Measurements from ENCODE around the gene INHBE.

The INHBE gene

DNA sequence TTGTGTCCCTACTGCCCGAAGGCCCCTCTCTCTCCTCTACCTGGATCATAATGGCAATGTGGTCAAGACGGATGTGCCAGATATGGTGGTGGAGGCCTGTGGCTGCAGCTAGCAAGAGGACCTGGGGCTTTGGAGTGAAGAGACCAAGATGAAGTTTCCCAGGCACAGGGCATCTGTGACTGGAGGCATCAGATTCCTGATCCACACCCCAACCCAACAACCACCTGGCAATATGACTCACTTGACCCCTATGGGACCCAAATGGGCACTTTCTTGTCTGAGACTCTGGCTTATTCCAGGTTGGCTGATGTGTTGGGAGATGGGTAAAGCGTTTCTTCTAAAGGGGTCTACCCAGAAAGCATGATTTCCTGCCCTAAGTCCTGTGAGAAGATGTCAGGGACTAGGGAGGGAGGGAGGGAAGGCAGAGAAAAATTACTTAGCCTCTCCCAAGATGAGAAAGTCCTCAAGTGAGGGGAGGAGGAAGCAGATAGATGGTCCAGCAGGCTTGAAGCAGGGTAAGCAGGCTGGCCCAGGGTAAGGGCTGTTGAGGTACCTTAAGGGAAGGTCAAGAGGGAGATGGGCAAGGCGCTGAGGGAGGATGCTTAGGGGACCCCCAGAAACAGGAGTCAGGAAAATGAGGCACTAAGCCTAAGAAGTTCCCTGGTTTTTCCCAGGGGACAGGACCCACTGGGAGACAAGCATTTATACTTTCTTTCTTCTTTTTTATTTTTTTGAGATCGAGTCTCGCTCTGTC is 1.8 kb downstream of the INHBE start:
- DNase-seq (ENCODE audit: low spot score) = no peak
- TF ChIP-seq, protein P1, sequence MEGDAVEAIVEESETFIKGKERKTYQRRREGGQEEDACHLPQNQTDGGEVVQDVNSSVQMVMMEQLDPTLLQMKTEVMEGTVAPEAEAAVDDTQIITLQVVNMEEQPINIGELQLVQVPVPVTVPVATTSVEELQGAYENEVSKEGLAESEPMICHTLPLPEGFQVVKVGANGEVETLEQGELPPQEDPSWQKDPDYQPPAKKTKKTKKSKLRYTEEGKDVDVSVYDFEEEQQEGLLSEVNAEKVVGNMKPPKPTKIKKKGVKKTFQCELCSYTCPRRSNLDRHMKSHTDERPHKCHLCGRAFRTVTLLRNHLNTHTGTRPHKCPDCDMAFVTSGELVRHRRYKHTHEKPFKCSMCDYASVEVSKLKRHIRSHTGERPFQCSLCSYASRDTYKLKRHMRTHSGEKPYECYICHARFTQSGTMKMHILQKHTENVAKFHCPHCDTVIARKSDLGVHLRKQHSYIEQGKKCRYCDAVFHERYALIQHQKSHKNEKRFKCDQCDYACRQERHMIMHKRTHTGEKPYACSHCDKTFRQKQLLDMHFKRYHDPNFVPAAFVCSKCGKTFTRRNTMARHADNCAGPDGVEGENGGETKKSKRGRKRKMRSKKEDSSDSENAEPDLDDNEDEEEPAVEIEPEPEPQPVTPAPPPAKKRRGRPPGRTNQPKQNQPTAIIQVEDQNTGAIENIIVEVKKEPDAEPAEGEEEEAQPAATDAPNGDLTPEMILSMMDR (IDR thresholded peaks at IDR 0.05; ENCODE audit: extremely low read depth, insufficient read depth, missing control alignments) = no peak
- in situ Hi-C loops (cut with MboI; ENCODE audit: low pct_unique_long_range_greater_than_20kb, low sequenced_read_pairs, unreplicated experiment) = loop anchor here (10.0 kb wide), 2 partner anchors 152 to 192 kb away; no protein-coding TSS in a partner anchor

DNA sequence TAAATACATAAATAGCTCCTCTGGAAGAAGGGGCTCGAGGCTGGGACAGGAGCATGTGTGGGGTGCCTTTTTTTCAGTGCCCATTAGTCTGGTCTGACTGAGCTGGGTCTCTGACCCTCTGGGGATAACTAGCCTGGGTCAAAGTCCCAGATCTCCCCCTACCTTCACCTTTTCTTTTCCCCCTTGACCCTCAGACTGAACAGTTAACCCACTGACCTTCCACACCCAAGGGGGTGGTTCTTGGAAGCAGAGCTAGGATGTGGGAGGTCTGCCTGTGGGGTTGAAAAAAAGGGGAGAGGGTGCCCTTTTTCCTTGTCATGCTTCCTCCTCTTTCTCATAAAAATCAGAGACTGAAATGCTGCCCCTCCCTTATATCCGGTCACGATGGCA is 3.6 kb downstream of the INHBE start:
- TF ChIP-seq, protein P1 (IDR thresholded peaks at IDR 0.05; ENCODE audit: extremely low read depth, insufficient read depth, missing control alignments) = no peak
- in situ Hi-C loops (cut with MboI; ENCODE audit: low pct_unique_long_range_greater_than_20kb, low sequenced_read_pairs, unreplicated experiment) = loop anchor here (10.0 kb wide), 2 partner anchors 154 to 194 kb away; no protein-coding TSS in a partner anchor

DNA sequence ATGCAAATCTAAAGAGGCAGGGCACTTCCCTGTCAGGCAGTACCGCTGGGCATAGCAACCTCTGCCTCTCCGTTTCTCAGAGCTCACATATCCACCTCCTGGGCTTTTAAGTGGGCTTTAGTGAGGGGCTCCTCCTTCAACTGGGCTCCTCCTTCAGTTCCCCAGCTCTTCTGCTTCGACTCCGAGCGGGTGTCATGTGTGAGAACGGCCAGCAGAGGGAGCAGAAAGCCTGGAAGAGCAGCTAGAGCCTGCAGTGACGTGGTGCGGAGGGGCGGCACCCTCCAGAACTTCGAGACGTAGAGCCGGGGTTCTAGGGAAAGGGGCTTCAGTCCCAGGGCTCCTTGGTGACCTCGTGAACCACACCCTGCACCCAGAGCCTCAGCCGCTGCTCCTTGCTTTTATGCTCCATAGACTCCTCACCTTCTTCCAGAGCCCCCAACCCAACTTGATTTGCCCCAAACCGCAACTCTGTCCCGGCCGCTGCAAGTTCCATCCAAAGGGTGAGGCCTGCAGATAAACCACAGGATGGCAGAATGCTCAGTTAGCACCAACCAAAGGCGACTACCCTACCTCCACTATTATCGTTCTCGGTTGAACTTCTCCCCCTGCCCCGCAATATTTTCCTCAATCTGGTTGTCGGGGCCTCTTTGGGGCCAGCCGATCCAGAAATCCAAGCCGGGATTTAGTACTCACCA is 4.1 kb downstream of the INHBE start:
- in situ Hi-C loops (cut with MboI; ENCODE audit: low pct_unique_long_range_greater_than_20kb, low sequenced_read_pairs, unreplicated experiment) = loop anchor here (10.0 kb wide), 2 partner anchors 154 to 194 kb away; no protein-coding TSS in a partner anchor
- peak; percentile 88 for DNase-seq (ENCODE audit: low spot score)
- TF ChIP-seq, protein P1 (IDR thresholded peaks at IDR 0.05; ENCODE audit: extremely low read depth, insufficient read depth, missing control alignments) = peak; percentile 90

More for the DNA sequence above, 3.6 kb downstream of the INHBE start:
- no peak for DNase-seq (ENCODE audit: low spot score)

DNA sequence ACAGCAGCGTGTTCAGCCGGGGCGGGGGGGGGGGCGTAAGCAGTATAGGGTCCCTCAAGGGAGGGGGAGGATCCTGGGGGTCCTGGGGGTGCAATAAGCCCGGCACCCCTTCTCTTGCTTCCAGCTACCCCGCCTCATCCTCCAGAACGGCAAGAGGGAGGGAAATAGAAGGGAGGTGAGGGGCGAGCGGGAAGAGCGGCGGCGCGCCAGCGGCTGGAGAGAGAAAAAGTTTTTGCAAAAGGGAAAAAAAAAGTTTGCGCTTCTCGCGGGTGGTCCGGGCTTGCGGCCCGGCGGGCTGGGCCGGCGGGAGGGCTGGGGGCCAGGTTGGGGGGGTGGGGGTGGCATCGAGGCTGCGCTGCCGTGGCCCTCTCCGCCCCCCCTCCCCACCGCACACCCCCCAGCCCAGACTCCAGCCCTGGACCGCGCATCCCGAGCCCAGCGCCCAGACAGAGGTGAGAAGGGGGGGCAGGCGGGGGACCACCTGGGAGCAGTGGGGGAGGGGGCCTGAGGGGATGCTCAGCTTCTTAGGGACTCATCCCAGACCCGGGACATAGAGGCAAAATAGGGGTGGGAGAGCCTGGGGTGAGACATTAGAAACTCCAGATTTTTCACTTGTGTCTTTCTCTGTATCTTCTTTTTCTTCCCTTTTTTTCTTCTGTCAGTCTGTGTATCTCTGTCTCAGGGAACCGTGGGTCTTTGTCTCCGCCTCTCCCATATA is 4.8 kb downstream of the INHBE start, which contains the start of gene GLI1:
Gene GLI1 (plus strand): TSS at position 36 of the 718 bp plus-strand sequence. CDS start 3,907 bp downstream, outside the sequence.
- peak; percentile 32 for DNase-seq (ENCODE audit: low spot score)
- TF ChIP-seq, protein P1 (IDR thresholded peaks at IDR 0.05; ENCODE audit: extremely low read depth, insufficient read depth, missing control alignments) = no peak
- in situ Hi-C loops (cut with MboI; ENCODE audit: low pct_unique_long_range_greater_than_20kb, low sequenced_read_pairs, unreplicated experiment) = loop anchor here (10.0 kb wide), 2 partner anchors 155 to 195 kb away; no protein-coding TSS in a partner anchor

DNA sequence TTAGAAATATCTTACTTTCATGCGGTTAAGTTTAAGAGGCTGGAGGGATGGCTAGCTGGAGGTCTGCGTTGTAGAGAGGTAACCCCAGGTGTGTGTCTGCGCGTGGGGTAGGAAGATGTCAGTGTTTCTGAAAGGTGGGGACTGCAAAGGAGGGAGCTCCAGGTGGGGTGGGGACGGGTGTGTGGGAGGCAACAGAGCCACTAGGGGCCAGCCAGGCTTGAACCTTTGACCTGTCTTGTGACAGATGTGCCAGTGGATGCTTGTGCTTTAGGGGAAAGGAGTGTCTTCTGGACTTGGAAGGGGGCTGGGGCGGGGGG is 5.3 kb downstream of the INHBE start:
- peak; percentile 48 for DNase-seq (ENCODE audit: low spot score)
- TF ChIP-seq, protein P1 (IDR thresholded peaks at IDR 0.05; ENCODE audit: extremely low read depth, insufficient read depth, missing control alignments) = no peak
- in situ Hi-C loops (cut with MboI; ENCODE audit: low pct_unique_long_range_greater_than_20kb, low sequenced_read_pairs, unreplicated experiment) = no loop called here

DNA sequence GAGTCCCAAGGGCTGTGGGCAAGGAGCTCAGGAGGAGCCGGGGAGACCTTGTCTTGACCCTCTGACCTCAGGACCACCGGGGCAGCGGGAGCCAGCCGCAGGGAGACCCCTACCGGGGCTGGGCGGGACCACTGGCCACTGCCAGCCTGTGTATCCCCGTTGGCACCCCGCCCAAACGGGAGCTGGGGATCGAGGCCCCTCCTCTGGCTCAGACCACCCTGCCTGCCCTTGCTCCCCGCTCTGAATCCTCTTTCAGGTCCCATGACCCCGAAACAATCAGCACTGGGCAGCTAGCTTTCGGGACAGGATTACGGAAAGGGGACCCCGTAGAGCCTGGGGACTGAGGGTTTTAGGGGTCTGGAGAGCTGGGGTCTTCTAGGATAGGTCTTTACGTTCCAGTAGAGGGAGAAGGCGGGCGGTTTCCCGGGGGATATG is 5.8 kb downstream of the INHBE start:
- DNase-seq (ENCODE audit: low spot score) = peak; percentile 20
- TF ChIP-seq, protein P1 (IDR thresholded peaks at IDR 0.05; ENCODE audit: extremely low read depth, insufficient read depth, missing control alignments) = no peak
- in situ Hi-C loops (cut with MboI; ENCODE audit: low pct_unique_long_range_greater_than_20kb, low sequenced_read_pairs, unreplicated experiment) = no loop called here
